NCI-H2196 treated with DMSO at 0.1 percent for 48 hours (cell line): ENCODE results near the gene HTR3D.
A peak's percentile ranks its signal among the peaks of the same experiment; 100 is the strongest.
"Not testable (repeated sequence)": the region's sequence is repeated elsewhere in the genome, so short reads cannot be mapped to it uniquely, and the experiment has no call there.

Experiments
- DNase-seq: peaks from one replicate; lab custom pipeline; 2025; ENCODE audit not compliant: unreplicated experiment; lab: John Stamatoyannopoulos, UW

The HTR3D gene

GRCh38 chr3:184016169-184016570 lies 15.4 kb upstream of the HTR3D start:
- no peak for DNase-seq

GRCh38 chr3:184016811-184017671 lies 14.5 kb upstream of the HTR3D start:
- peak; percentile 42 for DNase-seq

GRCh38 chr3:184017672-184018423 lies 13.7 kb upstream of the HTR3D start, which contains the start of gene ABCC5:
Gene ABCC5, minus strand, starts transcription at chr3:184017884. Its CDS starts 3,492 bp downstream, at chr3:184014392.
- DNase-seq = peak; percentile 98

GRCh38 chr3:184018424-184018973 lies 13.0 kb upstream of the HTR3D start:
- DNase-seq = no peak

GRCh38 chr3:184022323-184022722 lies 9.2 kb upstream of the HTR3D start:
- DNase-seq = no peak

GRCh38 chr3:184025256-184025655 lies 6.3 kb upstream of the HTR3D start:
- not testable (repeated sequence) for DNase-seq

GRCh38 chr3:184028275-184028890 lies 3.2 kb upstream of the HTR3D start:
- DNase-seq = not testable (repeated sequence)

- no peak for DNase-seq
These were observed 2.1 kb upstream of the HTR3D start for GRCh38 chr3:184029443-184029842.

- no peak for DNase-seq
These were observed 1.0 kb upstream of the HTR3D start for GRCh38 chr3:184030536-184030935.

GRCh38 chr3:184037816-184038215 lies 6.3 kb downstream of the HTR3D start:
- no peak for DNase-seq

GRCh38 chr3:184038307-184038706 lies 6.8 kb downstream of the HTR3D start:
- DNase-seq = not testable (repeated sequence)

- peak; percentile 20 for DNase-seq
These were observed 7.9 kb downstream of the HTR3D start for GRCh38 chr3:184039414-184039813.

GRCh38 chr3:184040010-184040409 lies 8.5 kb downstream of the HTR3D start:
- DNase-seq = peak; percentile 68

- DNase-seq = no peak
These were observed 11.1 kb downstream of the HTR3D start for GRCh38 chr3:184042617-184043016.

- no peak for DNase-seq
These were observed 14.5 kb downstream of the HTR3D start for GRCh38 chr3:184045995-184046394.

GRCh38 chr3:184050217-184050847 lies 18.8 kb downstream of the HTR3D start:
- DNase-seq = peak; percentile 88

- DNase-seq = no peak
These were observed 21.2 kb downstream of the HTR3D start, which contains the start of gene HTR3C for GRCh38 chr3:184052767-184053166. Gene HTR3C, plus strand, starts transcription at chr3:184053047. Its CDS starts 34 bp downstream, at chr3:184053081.

- no peak for DNase-seq
These were observed 26.5 kb downstream of the HTR3D start for GRCh38 chr3:184058029-184058428.

- no peak for DNase-seq
These were observed 27.9 kb downstream of the HTR3D start for GRCh38 chr3:184059424-184059823.

GRCh38 chr3:184062637-184063036 lies 31.1 kb downstream of the HTR3D start:
- DNase-seq = no peak

GRCh38 chr3:184066211-184066610 lies 34.7 kb downstream of the HTR3D start:
- DNase-seq = no peak
